GM23338 (cell line): ENCODE results near the gene GBF1.

Experiments used
- CREB1 ChIP-seq: fragments of 250-450 bp; sonication (Bioruptor Pico); IDR thresholded peaks from 2 replicates; pipeline ENCODE4 v1.5.0; 2020; ENCODE audit warnings: low read depth, mild to moderate bottlenecking, moderate library complexity
- EZH2 ChIP-seq: fragments of 200-600 bp; sonication (generic); IDR thresholded peaks from one replicate; pipeline ENCODE4 v1.8.0; 2017; ENCODE audit warnings: antibody characterized with exemption, mild to moderate bottlenecking, low read depth; ENCODE audit not compliant: unreplicated experiment
- POLR2AphosphoS5 ChIP-seq: IDR thresholded peaks from 2 replicates; pipeline ENCODE4 v1.6.1; 2016; ENCODE audit warnings: antibody characterized with exemption, low read depth
- ZNF331 ChIP-seq: fragments of 250-450 bp; sonication (Bioruptor Pico); IDR thresholded peaks from 2 replicates; pipeline ENCODE4 v1.5.0; 2020; ENCODE audit warnings: low read depth, mild to moderate bottlenecking, moderate library complexity
- TF ChIP-seq, protein P1 (sequence below), 2 experiments: fragments of 200-600 bp in 1 of 2; sonication (generic) in 1 of 2; conservative IDR thresholded peaks; 2 replicates each; pipeline versions ENCODE4 v1.5.1 to v1.6.1; 2016 to 2017; ENCODE audit warnings: antibody characterized with exemption in 2 of 2, low read depth in 2 of 2, mild to moderate bottlenecking in 2 of 2, moderate library complexity in 1 of 2
- TF ChIP-seq, protein P2 (sequence below): fragments of 250-450 bp; sonication (Bioruptor Pico); IDR thresholded peaks from 2 replicates; pipeline ENCODE4 v1.5.0; 2020; ENCODE audit warnings: mild to moderate bottlenecking, moderate library complexity
- TF ChIP-seq, protein P3 (sequence below): IDR thresholded peaks from one replicate; pipeline ENCODE4 v1.6.1; 2018; ENCODE audit warnings: antibody characterized with exemption; ENCODE audit not compliant: unreplicated experiment

DNA sequence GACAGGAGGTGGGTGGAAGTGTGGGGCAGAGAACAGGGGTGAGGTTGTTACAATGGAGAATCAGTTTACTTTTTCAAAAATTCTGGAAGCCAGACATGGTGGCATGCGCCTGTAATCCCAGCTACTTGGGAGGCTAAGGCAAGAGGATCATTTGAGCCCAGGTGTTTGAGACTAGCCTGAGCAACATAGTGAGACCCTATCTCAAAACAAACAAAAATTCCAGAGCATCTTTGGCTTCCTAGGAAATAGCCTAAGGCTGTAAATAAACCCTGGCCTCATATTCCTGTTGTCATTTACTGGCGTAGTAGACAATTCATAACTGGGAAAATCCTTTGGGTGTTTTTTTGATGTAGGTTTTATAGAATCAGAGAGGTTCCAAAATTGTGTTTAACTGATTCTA is 44.0 kb downstream of the GBF1 start:
- TF ChIP-seq EZH2 (no peak), POLR2AphosphoS5 (no peak), ZNF331 (CRISPR knock-in tag) (no peak), CREB1 (CRISPR knock-in tag) (no peak)
- TF ChIP-seq, protein P1, sequence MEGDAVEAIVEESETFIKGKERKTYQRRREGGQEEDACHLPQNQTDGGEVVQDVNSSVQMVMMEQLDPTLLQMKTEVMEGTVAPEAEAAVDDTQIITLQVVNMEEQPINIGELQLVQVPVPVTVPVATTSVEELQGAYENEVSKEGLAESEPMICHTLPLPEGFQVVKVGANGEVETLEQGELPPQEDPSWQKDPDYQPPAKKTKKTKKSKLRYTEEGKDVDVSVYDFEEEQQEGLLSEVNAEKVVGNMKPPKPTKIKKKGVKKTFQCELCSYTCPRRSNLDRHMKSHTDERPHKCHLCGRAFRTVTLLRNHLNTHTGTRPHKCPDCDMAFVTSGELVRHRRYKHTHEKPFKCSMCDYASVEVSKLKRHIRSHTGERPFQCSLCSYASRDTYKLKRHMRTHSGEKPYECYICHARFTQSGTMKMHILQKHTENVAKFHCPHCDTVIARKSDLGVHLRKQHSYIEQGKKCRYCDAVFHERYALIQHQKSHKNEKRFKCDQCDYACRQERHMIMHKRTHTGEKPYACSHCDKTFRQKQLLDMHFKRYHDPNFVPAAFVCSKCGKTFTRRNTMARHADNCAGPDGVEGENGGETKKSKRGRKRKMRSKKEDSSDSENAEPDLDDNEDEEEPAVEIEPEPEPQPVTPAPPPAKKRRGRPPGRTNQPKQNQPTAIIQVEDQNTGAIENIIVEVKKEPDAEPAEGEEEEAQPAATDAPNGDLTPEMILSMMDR (conservative IDR thresholded peaks at IDR 0.05; ENCODE audit: low read depth in 2 of 2), result no peak
- TF ChIP-seq, protein P2, sequence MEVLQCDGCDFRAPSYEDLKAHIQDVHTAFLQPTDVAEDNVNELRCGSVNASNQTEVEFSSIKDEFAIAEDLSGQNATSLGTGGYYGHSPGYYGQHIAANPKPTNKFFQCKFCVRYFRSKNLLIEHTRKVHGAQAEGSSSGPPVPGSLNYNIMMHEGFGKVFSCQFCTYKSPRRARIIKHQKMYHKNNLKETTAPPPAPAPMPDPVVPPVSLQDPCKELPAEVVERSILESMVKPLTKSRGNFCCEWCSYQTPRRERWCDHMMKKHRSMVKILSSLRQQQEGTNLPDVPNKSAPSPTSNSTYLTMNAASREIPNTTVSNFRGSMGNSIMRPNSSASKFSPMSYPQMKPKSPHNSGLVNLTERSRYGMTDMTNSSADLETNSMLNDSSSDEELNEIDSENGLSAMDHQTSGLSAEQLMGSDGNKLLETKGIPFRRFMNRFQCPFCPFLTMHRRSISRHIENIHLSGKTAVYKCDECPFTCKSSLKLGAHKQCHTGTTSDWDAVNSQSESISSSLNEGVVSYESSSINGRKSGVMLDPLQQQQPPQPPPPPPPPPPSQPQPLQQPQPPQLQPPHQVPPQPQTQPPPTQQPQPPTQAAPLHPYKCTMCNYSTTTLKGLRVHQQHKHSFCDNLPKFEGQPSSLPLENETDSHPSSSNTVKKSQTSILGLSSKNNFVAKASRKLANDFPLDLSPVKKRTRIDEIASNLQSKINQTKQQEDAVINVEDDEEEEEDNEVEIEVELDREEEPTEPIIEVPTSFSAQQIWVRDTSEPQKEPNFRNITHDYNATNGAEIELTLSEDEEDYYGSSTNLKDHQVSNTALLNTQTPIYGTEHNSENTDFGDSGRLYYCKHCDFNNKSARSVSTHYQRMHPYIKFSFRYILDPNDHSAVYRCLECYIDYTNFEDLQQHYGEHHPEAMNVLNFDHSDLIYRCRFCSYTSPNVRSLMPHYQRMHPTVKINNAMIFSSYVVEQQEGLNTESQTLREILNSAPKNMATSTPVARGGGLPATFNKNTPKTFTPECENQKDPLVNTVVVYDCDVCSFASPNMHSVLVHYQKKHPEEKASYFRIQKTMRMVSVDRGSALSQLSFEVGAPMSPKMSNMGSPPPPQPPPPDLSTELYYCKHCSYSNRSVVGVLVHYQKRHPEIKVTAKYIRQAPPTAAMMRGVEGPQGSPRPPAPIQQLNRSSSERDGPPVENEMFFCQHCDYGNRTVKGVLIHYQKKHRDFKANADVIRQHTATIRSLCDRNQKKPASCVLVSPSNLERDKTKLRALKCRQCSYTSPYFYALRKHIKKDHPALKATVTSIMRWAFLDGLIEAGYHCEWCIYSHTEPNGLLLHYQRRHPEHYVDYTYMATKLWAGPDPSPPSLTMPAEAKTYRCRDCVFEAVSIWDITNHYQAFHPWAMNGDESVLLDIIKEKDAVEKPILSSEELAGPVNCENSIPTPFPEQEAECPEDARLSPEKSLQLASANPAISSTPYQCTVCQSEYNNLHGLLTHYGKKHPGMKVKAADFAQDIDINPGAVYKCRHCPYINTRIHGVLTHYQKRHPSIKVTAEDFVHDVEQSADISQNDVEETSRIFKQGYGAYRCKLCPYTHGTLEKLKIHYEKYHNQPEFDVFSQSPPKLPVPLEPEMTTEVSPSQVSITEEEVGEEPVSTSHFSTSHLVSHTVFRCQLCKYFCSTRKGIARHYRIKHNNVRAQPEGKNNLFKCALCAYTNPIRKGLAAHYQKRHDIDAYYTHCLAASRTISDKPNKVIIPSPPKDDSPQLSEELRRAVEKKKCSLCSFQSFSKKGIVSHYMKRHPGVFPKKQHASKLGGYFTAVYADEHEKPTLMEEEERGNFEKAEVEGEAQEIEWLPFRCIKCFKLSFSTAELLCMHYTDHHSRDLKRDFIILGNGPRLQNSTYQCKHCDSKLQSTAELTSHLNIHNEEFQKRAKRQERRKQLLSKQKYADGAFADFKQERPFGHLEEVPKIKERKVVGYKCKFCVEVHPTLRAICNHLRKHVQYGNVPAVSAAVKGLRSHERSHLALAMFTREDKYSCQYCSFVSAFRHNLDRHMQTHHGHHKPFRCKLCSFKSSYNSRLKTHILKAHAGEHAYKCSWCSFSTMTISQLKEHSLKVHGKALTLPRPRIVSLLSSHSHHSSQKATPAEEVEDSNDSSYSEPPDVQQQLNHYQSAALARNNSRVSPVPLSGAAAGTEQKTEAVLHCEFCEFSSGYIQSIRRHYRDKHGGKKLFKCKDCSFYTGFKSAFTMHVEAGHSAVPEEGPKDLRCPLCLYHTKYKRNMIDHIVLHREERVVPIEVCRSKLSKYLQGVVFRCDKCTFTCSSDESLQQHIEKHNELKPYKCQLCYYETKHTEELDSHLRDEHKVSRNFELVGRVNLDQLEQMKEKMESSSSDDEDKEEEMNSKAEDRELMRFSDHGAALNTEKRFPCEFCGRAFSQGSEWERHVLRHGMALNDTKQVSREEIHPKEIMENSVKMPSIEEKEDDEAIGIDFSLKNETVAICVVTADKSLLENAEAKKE (CRISPR knock-in tag), result no peak
- TF ChIP-seq, protein P3, sequence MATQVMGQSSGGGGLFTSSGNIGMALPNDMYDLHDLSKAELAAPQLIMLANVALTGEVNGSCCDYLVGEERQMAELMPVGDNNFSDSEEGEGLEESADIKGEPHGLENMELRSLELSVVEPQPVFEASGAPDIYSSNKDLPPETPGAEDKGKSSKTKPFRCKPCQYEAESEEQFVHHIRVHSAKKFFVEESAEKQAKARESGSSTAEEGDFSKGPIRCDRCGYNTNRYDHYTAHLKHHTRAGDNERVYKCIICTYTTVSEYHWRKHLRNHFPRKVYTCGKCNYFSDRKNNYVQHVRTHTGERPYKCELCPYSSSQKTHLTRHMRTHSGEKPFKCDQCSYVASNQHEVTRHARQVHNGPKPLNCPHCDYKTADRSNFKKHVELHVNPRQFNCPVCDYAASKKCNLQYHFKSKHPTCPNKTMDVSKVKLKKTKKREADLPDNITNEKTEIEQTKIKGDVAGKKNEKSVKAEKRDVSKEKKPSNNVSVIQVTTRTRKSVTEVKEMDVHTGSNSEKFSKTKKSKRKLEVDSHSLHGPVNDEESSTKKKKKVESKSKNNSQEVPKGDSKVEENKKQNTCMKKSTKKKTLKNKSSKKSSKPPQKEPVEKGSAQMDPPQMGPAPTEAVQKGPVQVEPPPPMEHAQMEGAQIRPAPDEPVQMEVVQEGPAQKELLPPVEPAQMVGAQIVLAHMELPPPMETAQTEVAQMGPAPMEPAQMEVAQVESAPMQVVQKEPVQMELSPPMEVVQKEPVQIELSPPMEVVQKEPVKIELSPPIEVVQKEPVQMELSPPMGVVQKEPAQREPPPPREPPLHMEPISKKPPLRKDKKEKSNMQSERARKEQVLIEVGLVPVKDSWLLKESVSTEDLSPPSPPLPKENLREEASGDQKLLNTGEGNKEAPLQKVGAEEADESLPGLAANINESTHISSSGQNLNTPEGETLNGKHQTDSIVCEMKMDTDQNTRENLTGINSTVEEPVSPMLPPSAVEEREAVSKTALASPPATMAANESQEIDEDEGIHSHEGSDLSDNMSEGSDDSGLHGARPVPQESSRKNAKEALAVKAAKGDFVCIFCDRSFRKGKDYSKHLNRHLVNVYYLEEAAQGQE, result no peak
